Hematopoietic multipotent progenitor cell treated with erythropoietin and hydrocortisone succinate and interleukin-3 and kit ligand, for 15 days (in vitro differentiated cells): ENCODE data around the gene ZNF888.
A peak's percentile ranks its signal among the peaks of the same experiment; 100 is the strongest.
"Not testable (repeated sequence)": the region's sequence is repeated elsewhere in the genome, so short reads cannot be mapped to it uniquely, and the experiment has no call there.

ENCODE experiments used
- DNase-seq: peaks from one replicate; pipeline ENCODE4 v3.0.0-alpha.2; 2015; ENCODE audit warnings: low spot score

Gene ZNF888

GRCh38 chr19:52872996-52873395 is 50.2 kb downstream of the ZNF888 start:
- not testable (repeated sequence) for DNase-seq

- DNase-seq, result no peak
These were observed 51.8 kb downstream of the ZNF888 start for GRCh38 chr19:52871466-52871865.

GRCh38 chr19:52868031-52868430 is 55.2 kb downstream of the ZNF888 start:
- not testable (repeated sequence) for DNase-seq

- DNase-seq, result peak; percentile 56
These were observed 65.6 kb downstream of the ZNF888 start, which contains the start of gene ZNF468 for GRCh38 chr19:52857378-52858191. Gene ZNF468 (minus strand): TSS chr19:52857619. CDS start chr19:52854272, 3,347 bp downstream.

- DNase-seq, result not testable (repeated sequence)
These were observed 66.5 kb downstream of the ZNF888 start for GRCh38 chr19:52856540-52857377.
